T47D (cell line): ENCODE results near the gene IL4.

Experiments
- DNase-seq, 2 experiments: peaks; one replicate each; pipeline versions ENCODE4 v3.0.0 to v3.0.0-alpha.2; 2011 to 2012; ENCODE audit warnings: low read depth in 1 of 2, low spot score in 1 of 2
- JUND ChIP-seq: IDR thresholded peaks from 2 replicates; pipeline ENCODE4 v1.6.1; 2012; ENCODE audit warnings: low read depth
- in situ Hi-C: cut with HindIII; loops from 2 replicates; pipeline ENCODE4 v1.10.0; 2016; ENCODE audit warnings: low sequenced_read_pairs, low pct_unique_long_range_greater_than_20kb

Gene IL4

DNA sequence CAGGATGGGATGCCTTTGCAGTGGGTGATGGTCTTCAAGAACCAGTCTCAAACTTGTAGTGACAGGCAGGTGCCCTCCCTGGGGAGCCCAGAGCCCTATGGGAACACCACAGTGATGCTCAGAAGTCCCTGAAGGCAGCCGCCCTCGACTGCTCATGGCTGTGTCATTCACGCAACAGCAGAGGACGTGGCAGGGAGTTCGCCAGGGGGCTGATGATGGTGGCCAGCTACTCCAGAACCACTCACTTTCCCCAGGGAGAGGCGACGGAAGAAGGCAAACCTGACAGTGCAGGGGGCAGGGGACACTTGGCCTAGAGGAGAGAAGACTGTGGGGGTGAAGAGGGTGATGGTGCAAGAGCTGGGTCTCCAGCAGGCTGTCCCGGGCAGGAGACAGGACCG, 11.8 kb upstream of the IL4 start:
- no peak for DNase-seq
- in situ Hi-C loops, result no loop called here

DNA sequence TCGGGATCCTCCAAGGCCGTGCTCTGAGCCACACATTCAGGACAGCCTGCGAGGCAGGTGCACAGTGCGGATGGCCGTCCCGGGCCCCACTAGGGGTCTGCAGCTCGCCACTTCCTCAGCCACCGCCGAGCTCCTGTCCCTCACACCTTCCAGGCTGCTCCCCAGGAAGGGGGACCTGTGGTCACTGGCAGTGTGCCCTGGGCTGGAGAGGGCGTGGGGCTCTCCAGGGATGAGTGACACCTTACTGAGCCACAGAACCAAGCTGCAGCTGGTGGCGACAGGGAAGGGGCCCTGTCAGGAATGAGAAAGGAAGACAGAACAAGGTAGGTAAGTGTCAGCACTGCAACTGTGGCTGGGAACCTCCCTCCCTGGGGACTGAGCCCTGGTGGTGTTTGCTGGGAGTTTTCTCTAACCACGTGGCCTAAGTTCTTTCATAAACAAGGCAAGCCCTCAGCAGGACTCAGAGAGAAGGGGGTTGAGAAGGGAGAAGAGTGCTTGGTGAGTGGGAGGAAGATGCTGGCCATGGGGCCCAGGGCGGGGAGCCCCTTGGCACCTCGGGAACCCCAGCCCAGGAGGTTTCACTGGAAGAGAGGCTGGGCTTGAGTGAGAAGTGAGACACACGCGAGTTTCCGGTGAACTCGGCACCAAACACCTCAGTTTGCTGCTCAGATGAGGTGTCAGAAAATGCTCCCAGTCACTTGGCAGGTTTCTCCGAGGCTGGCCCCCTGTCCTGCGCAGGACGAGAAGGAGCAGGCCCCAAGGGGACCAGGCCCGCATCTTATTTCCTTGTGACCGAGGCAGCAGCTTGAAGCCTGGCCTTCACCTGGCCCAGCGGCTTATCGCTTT, 10.6 kb upstream of the IL4 start:
- DNase-seq, result peak in 1 of 2 experiments; percentile 17
- in situ Hi-C loops, result no loop called here
- no peak for TF ChIP-seq JUND

More for the DNA sequence above, 11.8 kb upstream of the IL4 start:
- no peak for TF ChIP-seq JUND

DNA sequence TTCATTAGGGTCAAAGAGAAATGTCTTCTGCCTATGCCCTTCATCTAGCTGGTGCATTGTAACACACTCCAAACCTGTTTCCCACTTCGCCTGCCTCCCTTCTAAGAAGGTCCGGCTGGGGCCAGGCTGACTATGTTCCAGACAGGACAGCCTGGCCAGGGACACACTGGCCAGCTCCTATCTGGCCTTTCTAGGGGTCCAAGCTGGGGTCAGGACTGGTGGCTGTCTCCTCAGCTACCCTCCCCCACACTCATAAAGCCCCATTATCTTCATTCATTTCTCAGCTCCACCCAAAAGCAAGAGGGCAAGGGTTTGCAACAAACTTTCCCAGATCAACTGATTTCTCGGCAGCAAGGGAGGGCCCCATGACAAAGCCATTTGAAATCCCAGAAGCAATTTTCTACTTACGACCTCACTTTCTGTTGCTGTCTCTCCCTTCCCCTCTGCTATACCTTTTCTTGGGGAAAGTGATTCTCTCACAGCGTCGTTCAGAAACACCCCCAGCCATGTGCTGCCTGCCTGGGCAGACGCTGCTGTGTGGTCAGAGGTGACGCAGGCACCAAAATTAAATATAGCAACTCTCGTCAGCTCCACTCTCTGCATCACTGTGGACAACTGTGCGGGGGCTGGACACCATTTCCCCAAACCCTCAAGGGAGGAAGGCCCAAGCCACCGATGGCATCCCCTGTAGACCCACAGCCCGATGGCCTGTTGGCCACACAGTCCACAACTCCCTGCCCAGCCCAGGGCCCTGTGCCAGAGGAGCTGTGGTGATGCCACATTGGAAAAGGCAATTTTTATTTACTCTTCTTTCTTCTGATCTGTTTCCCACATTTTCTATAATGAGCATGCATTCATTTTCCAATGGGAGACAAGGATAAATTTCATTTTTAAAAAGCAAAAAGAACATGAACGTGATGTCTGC, 9.8 kb upstream of the IL4 start:
- in situ Hi-C loops, result no loop called here
- no peak for TF ChIP-seq JUND
- DNase-seq, result no peak

DNA sequence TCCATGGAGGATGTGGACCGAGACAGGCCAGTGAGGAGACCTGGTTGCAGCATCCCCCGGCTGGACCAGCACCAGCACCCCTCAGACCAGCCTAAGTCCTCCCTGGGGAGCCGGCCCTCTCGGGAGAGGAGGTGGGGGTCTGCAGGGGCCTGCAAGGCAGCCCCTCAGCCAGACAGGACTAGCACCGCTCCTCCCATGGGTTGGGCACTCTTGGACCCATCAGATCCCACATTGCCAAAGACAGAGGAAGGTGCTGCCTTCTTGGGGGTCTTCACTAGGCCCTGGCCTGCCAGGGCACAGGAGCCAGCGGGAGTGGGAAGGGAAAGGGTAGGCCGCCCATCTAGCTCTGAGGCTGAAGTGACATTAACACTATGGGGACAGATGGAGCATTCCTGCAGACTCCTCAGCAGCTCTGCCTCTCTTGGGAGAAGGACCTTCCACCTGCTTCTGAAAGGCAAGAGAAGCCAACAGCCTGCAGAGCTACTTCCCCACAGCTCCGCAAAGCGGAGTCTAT, 9.0 kb upstream of the IL4 start:
- in situ Hi-C loops, result no loop called here
- no peak for TF ChIP-seq JUND

DNA sequence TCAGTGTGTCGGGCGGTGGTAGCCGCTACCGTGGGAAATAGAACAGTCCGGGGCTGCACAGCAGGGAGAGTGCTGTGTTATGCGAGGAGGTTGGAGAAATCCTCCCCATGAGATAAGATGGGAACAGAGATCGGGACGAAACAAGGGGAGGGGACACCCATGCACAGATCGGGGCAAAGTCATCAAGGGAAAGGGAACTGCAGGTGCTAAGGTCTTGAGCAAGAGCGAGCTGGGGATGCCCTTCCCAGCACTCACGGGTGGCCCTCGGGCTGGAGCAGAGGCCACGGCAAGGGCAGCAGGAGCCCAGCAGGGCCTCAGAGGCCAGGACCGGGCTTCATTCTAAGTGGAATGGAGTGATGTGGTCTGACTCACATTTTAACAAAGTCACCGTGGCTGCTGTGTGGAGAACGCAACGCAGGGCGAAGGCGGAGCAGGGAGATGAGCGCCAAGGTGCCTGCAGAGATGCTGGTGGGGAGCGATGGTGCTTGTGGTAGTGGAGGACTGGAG, 8.2 kb upstream of the IL4 start:
- TF ChIP-seq JUND, result no peak
- in situ Hi-C loops, result no loop called here
- no peak for DNase-seq

More for the DNA sequence above, 9.0 kb upstream of the IL4 start:
- no peak for DNase-seq

DNA sequence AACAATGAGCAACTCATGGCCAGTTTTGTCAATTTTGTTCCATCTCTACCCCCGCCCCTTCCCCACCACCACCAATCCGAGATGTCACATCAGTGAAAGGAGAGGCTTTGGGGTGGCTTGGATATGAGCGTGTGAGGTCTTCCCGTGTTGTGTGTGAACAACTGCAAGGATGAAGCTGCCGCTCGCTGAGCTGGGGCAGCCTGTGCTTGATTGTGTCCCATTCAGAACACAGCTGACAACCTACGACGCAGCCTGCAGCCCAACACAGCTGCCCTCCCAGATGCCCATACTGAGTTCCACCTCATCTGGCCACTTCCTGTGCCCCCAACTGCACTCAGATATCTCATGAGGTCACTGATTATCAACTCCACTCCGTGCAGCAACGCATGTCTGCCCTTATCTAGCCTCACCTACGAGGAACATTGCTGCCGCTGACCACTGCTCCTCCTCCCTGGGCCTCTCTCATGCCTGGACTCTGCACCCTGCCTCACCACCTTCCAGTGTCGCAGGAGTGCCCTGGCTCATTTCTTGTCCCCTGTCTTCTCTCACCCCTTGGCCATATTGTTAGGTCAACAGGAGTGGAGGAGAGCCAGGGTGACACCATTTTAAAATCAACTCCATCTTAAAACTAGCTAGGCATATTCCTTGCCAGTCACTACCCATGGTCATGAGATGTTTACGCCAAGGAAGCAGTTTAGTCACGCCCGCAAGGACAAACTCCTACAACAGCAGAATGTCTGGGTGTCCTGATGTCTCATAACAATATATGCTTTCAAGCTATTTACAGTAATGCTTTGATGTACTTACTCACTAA, 7.3 kb upstream of the IL4 start:
- no peak for DNase-seq
- no peak for TF ChIP-seq JUND
- in situ Hi-C loops, result no loop called here

DNA sequence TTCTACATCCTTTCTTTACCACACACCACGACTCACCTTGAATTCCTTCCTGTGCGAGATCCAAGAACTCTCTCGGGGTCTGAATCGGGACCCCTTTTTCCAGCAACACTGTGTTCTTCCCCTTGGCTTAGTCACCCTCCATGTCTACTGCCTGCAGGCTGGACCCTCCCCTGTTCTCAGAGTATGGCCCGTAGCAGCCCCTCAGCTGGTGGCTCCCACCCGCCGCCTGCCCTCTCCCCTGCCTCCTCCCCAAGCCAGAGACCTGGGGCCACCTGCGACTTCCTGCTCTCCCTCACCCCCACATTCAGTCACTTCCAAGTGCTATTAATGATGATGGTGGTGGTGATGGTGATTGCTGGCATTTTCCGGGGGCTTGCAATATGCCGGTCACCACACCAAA, 6.5 kb upstream of the IL4 start:
- in situ Hi-C loops, result no loop called here
- TF ChIP-seq JUND, result no peak

DNA sequence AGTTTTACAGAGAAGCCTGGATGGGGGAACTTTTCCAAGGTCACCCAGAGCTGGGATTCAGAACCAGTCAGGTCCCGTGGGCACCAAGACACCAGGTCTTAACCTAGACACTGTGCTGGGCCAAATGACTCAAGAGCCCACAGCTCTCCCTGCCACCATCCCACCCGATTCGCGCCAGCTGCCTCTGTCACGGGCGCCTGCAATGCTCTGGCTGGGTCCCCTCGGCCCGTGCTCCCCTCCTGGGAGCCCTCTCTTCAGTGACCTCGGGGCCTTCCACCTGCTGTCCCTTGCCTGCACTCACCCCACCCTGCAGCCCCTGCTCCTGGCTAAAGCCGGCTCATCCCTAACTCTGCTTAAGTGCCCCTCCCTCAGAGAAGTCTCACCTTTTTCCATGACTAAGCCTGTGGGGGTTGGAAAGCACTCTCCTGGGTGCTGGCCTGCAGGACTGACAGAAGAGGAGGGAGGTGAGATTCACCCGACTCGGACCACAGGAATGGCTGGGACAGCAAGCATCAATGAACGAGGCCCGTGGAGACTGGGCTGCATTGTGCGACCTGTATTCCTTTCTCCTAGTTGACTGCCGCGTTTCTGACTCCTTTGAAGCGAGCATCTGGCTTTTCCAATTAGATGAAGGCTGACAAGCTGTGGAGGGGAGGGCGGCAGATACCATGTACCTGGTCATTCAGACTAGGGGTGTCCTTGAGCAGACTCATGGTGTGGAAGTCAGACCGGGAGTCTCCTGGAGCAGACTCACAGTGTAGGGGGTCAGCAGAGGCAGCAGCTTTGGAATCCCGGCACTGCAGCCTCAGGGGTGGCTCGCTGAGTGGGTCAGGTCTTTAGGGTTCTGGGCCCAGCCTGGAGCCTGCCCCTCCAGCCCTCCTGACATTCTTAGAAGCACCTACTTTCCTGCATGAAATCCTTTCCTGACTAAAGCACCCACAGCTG, 5.8 kb upstream of the IL4 start:
- in situ Hi-C loops, result no loop called here
- DNase-seq, result no peak

More for the DNA sequence above, 6.5 kb upstream of the IL4 start:
- no peak for DNase-seq

DNA sequence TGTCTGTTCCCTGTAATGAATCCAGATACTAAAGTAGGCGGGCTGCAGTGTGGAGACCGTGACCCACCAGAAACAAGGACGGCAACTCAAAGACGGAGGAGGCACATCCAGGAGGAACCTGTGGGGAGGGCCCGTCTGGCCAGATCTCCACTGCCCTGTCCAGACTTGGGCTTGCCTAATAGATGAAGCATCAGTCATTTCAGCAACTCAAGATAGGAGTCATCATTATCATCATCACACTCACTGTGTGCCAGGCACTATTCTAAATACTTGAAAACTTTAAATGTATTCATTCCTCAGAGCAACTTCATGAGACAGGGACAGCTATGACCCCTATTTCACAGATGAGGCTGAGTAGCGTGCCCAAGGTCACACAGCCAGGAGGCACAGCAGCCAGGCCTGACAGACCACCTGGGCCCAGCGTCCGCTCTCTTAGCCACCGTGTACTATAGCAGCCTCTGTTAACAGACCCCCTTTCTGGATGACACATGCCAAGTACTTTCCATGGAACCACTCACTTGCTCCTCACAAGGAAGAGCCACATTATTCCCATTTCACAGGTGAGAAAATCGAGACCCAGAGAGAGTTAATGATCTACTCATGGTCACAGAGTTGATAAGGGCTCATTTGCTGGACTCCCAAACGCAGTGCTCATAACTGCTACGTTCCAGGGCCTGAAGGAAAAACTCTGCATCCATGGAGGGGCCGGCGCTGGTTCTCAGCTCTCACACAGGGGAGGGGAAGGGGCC, 4.9 kb upstream of the IL4 start:
- no peak for DNase-seq
- TF ChIP-seq JUND, result no peak
- in situ Hi-C loops, result no loop called here

More for the DNA sequence above, 5.8 kb upstream of the IL4 start:
- TF ChIP-seq JUND, result no peak

DNA sequence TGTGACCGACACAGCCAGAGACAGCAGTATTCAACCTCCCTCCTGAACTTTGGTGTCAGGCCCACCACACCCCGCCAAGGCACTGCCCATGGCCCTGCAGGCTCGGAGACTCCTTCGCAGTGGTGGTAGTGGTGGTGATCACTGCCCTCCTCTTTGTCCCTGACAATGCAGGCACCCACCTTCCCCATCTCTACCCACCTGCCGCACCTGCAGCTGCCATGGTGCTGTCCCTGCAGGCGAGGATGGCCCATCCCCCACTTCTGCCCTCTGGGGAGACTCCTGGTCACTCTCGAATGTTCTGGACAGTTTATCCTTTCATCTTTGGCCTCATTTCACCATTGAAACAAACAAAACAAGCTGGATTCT, 4.4 kb upstream of the IL4 start:
- in situ Hi-C loops, result no loop called here
- no peak for DNase-seq
- TF ChIP-seq JUND, result no peak
